ENCODE measurements around the gene KLHL18. TPM values are rescaled to one million over a fixed set of nuclear protein-coding genes. Genes with fewer than 3 reads are reported as not detected.

Gene KLHL18
- total RNA-seq, 4 donors from 2014 or later, result 13.7 to 30.3 (median 15.4) TPM

- no peak for TF ChIP-seq CTCF (IDR thresholded peaks at IDR 0.05)
- ATAC-seq (ENCODE audit: low FRiP score) (no peak), DNase-seq (ENCODE audit: low spot score) (no peak)
Observed at GRCh38 chr3:47337656-47338055, 54.9 kb downstream of the KLHL18 start.

GRCh38 chr3:47339951-47340350 lies 57.2 kb downstream of the KLHL18 start:
- ATAC-seq (ENCODE audit: low FRiP score) (no peak), DNase-seq (ENCODE audit: low spot score) (no peak)
- TF ChIP-seq CTCF (IDR thresholded peaks at IDR 0.05), result no peak

- DNase-seq (ENCODE audit: low spot score) (no peak), ATAC-seq (ENCODE audit: low FRiP score) (no peak)
- no peak for TF ChIP-seq CTCF (IDR thresholded peaks at IDR 0.05)
Observed at GRCh38 chr3:47340866-47341265, 58.1 kb downstream of the KLHL18 start.

GRCh38 chr3:47342151-47342550 lies 59.4 kb downstream of the KLHL18 start:
- no peak for TF ChIP-seq CTCF (IDR thresholded peaks at IDR 0.05)
- ATAC-seq (ENCODE audit: low FRiP score), result no peak

GRCh38 chr3:47342812-47343211 lies 60.1 kb downstream of the KLHL18 start:
- no peak for ATAC-seq (ENCODE audit: low FRiP score)
- no peak for TF ChIP-seq CTCF (IDR thresholded peaks at IDR 0.05)
- no peak for DNase-seq (ENCODE audit: low spot score)

More at GRCh38 chr3:47342151-47342550, 59.4 kb downstream of the KLHL18 start:
- DNase-seq (ENCODE audit: low spot score), result no peak

- TF ChIP-seq CTCF (IDR thresholded peaks at IDR 0.05), result no peak
- ATAC-seq (ENCODE audit: low FRiP score) (no peak), DNase-seq (ENCODE audit: low spot score) (no peak)
Observed at GRCh38 chr3:47343471-47343971, 60.8 kb downstream of the KLHL18 start.

- TF ChIP-seq CTCF (IDR thresholded peaks at IDR 0.05), result no peak
- ATAC-seq (ENCODE audit: low FRiP score) (no peak), DNase-seq (ENCODE audit: low spot score) (no peak)
Observed at GRCh38 chr3:47344971-47345370, 62.2 kb downstream of the KLHL18 start.
